Right cardiac atrium (tissue), 5 donors: Measurements from ENCODE around the gene IL22RA1. TPM values are rescaled to one million over a fixed set of nuclear protein-coding genes. Genes with fewer than 3 reads are reported as not detected.

Experiments used
- ATAC-seq, 2 donors: fragments of 200-7000 bp; cut with Tn5 transposase; one replicate each; pipeline versions ENCODE4 v1.8.0 to v1.9.1; 2020; ENCODE audit warnings: moderate library complexity in 2 of 2, mild to moderate bottlenecking in 1 of 2
- DNase-seq, 3 donors: peaks; one replicate each; pipeline ENCODE4 v3.0.0-alpha.2; 2020
- H3K27ac ChIP-seq: one replicate; pipeline ENCODE4 v1.5.1; 2013; ENCODE audit warnings: mild to moderate bottlenecking, low read length, control low read depth, moderate library complexity
- H3K27me3 ChIP-seq: one replicate; pipeline ENCODE4 v1.6.1; 2013; ENCODE audit not compliant: control insufficient read depth, insufficient read depth
- H3K4me1 ChIP-seq: one replicate; pipeline ENCODE4 v1.6.1; 2013; ENCODE audit warnings: low read length; ENCODE audit not compliant: control insufficient read depth, insufficient read depth
- H3K4me3 ChIP-seq: one replicate; pipeline ENCODE4 v1.5.1; 2013; ENCODE audit warnings: low read length, control low read depth
- H3K9me3 ChIP-seq: one replicate; pipeline ENCODE4 v1.6.1; 2013; ENCODE audit warnings: low read length; ENCODE audit not compliant: control insufficient read depth
- WGBS: extraction: QIAGEN DNeasy Blood & Tissue Kit; methylation state at CpG from one replicate; pipeline ENCODE4 v1.1.7; 2013; 5-methylcytosine and 5-hydroxymethylcytosine counted together
- intact Hi-C, 4 donors: fragments of 100-400 bp; cut with DNase I; formaldehyde crosslinking; loops; one replicate each; pipeline versions ENCODE4 v1.11.0 to v1.14.0; 2022 to 2023
- polyA plus RNA-seq: library from polyadenylated mRNA; stranded (reverse); fragments of 200-250 nt; gene quantifications from one replicate; pipeline ENCODE4 v1.2.3, GENCODE V29; 2013
- total RNA-seq, 4 donors: library from RNA; stranded (reverse); fragmentation: NEBNext Ultra II Directional; extraction: Animal tissue kit (Norgen Biotek cat#: 25700); gene quantifications; one replicate each; pipeline ENCODE4 v1.2.1, GENCODE V29; 2021
- donor health status: healthy with polysubstance abuse.
- donor health status: DM: no; HTN: yes; CAD: no.
- donor health status: DM: no; HTN: no; CAD: no.
- donor health status: DM: no; HTN: yes; CAD: no; lungs with severe emphysema.
- donor health status: DM: yes; HTN: yes; CAD: no.

The IL22RA1 gene
- total and polyA plus RNA-seq, 5 donors = 0.28 to 0.51 (median 0.29) TPM

GRCh38 chr1:24094554-24094953, 48.4 kb downstream of the IL22RA1 start:
- ATAC-seq = no peak
- DNase-seq = no peak
- H3K4me1 ChIP-seq = peaks cover 8% of the 10 kb centered on the region
- intact Hi-C loops = no loop called here
- peak overlapping the region; percentile 14 for H3K27ac ChIP-seq
- H3K27me3 ChIP-seq = no peaks in the 10 kb centered on the region
- 76% methylated on average over 5 of the region's 5 CpGs for WGBS
- no peaks in the 10 kb centered on the region for H3K9me3 ChIP-seq
- no peak overlapping the region for H3K4me3 ChIP-seq

GRCh38 chr1:24093732-24094131, 49.2 kb downstream of the IL22RA1 start:
- WGBS = 57% methylated on average over 9 of the region's 9 CpGs
- DNase-seq (no peak), ATAC-seq (no peak)
- no peak overlapping the region for H3K4me3 ChIP-seq
- H3K9me3 ChIP-seq = no peaks in the 10 kb centered on the region
- H3K27me3 ChIP-seq = no peaks in the 10 kb centered on the region
- intact Hi-C loops = no loop called here
- H3K27ac ChIP-seq = no peak overlapping the region
- H3K4me1 ChIP-seq = peaks cover 8% of the 10 kb centered on the region

- Histone ChIP-seq H3K4me1 (peaks cover 8% of the 10 kb centered on the region), H3K27ac (no peak overlapping the region), H3K4me3 (no peak overlapping the region), H3K27me3 (no peaks in the 10 kb centered on the region), H3K9me3 (no peaks in the 10 kb centered on the region)
- ATAC-seq (no peak), DNase-seq (no peak)
- intact Hi-C loops = no loop called here
- WGBS = 95% methylated on average over 9 of the region's 9 CpGs
Measured at GRCh38 chr1:24092979-24093378, 50.0 kb downstream of the IL22RA1 start.

- H3K4me1 ChIP-seq = peaks cover 5% of the 10 kb centered on the region
- ATAC-seq (no peak), DNase-seq (no peak)
- no peak overlapping the region for H3K4me3 ChIP-seq
- intact Hi-C loops = no loop called here
- H3K27ac ChIP-seq = no peak overlapping the region
- H3K9me3 ChIP-seq = no peaks in the 10 kb centered on the region
- whole genome bisulfite sequencing = 82% methylated on average over 13 of the region's 13 CpGs
- no peaks in the 10 kb centered on the region for H3K27me3 ChIP-seq
Measured at GRCh38 chr1:24091971-24092482, 50.9 kb downstream of the IL22RA1 start.

- peak in 1 of 2 donors; percentile 4 for ATAC-seq
Measured at GRCh38 chr1:24090736-24091135, 52.2 kb downstream of the IL22RA1 start.

GRCh38 chr1:24089743-24090555, 53.0 kb downstream of the IL22RA1 start:
- H3K4me3 ChIP-seq = no peak overlapping the region
- no peaks in the 10 kb centered on the region for H3K4me1 ChIP-seq
- ATAC-seq (peak; percentile 47 to 67), DNase-seq (peak; percentile 52 to 86 (median 84))
- 67% methylated on average over 14 of the region's 14 CpGs for WGBS
- no peaks in the 10 kb centered on the region for H3K9me3 ChIP-seq
- H3K27ac ChIP-seq = peak overlapping the region; percentile 16
- intact Hi-C loops = no loop called here
- H3K27me3 ChIP-seq = no peaks in the 10 kb centered on the region

More at GRCh38 chr1:24090736-24091135, 52.2 kb downstream of the IL22RA1 start:
- H3K4me1 ChIP-seq = peaks cover 2% of the 10 kb centered on the region
- peak overlapping the region; percentile 16 for H3K27ac ChIP-seq
- H3K27me3 ChIP-seq = no peaks in the 10 kb centered on the region
- no peak overlapping the region for H3K4me3 ChIP-seq
- WGBS = 90% methylated on average over 11 of the region's 11 CpGs
- no peak for DNase-seq
- intact Hi-C loops = no loop called here
- no peaks in the 10 kb centered on the region for H3K9me3 ChIP-seq

GRCh38 chr1:24089027-24089742, 53.8 kb downstream of the IL22RA1 start:
- Histone ChIP-seq H3K27me3 (no peaks in the 10 kb centered on the region), H3K9me3 (no peaks in the 10 kb centered on the region), H3K27ac (no peak overlapping the region), H3K4me3 (no peak overlapping the region), H3K4me1 (no peaks in the 10 kb centered on the region)
- intact Hi-C loops = no loop called here
- WGBS = 77% methylated on average over 14 of the region's 14 CpGs
- DNase-seq (no peak), ATAC-seq (no peak)

GRCh38 chr1:24086466-24086865, 56.5 kb downstream of the IL22RA1 start:
- DNase-seq = peak in 1 of 3 donors; percentile 9
- no peaks in the 10 kb centered on the region for H3K27me3 ChIP-seq
- no peak overlapping the region for H3K27ac ChIP-seq
- intact Hi-C loops = no loop called here
- no peak for ATAC-seq
- WGBS = 94% methylated on average over 16 of the region's 16 CpGs
- no peaks in the 10 kb centered on the region for H3K4me1 ChIP-seq
- no peaks in the 10 kb centered on the region for H3K9me3 ChIP-seq
- no peak overlapping the region for H3K4me3 ChIP-seq

GRCh38 chr1:24085546-24085945, 57.4 kb downstream of the IL22RA1 start:
- Histone ChIP-seq H3K27ac (no peak overlapping the region), H3K4me3 (no peak overlapping the region), H3K27me3 (no peaks in the 10 kb centered on the region), H3K9me3 (no peaks in the 10 kb centered on the region), H3K4me1 (no peaks in the 10 kb centered on the region)
- WGBS = 63% methylated on average over 3 of the region's 3 CpGs
- ATAC-seq = no peak
- intact Hi-C loops = no loop called here
- no peak for DNase-seq

- DNase-seq = no peak
- no peak overlapping the region for H3K27ac ChIP-seq
- no peaks in the 10 kb centered on the region for H3K4me1 ChIP-seq
Measured at GRCh38 chr1:24085007-24085406, 57.9 kb downstream of the IL22RA1 start.

GRCh38 chr1:24084050-24084449, 58.9 kb downstream of the IL22RA1 start:
- Histone ChIP-seq H3K9me3 (no peaks in the 10 kb centered on the region), H3K27ac (no peak overlapping the region), H3K4me1 (peaks cover 3% of the 10 kb centered on the region), H3K4me3 (no peak overlapping the region), H3K27me3 (no peaks in the 10 kb centered on the region)
- intact Hi-C loops = no loop called here
- ATAC-seq (no peak), DNase-seq (peak in 1 of 3 donors; percentile 6)
- 58% methylated on average over 7 of the region's 7 CpGs for WGBS

More at GRCh38 chr1:24085007-24085406, 57.9 kb downstream of the IL22RA1 start:
- H3K27me3 ChIP-seq = no peaks in the 10 kb centered on the region
- H3K4me3 ChIP-seq = no peak overlapping the region
- no peak for ATAC-seq
- intact Hi-C loops = no loop called here
- H3K9me3 ChIP-seq = no peaks in the 10 kb centered on the region
